Measurements from ENCODE around the gene HTR3D. TPM values are rescaled to one million over a fixed set of nuclear protein-coding genes. Genes with fewer than 3 reads are reported as not detected.
A peak's percentile ranks its signal among the peaks of the same experiment; 100 is the strongest.

Gene HTR3D, protein sequence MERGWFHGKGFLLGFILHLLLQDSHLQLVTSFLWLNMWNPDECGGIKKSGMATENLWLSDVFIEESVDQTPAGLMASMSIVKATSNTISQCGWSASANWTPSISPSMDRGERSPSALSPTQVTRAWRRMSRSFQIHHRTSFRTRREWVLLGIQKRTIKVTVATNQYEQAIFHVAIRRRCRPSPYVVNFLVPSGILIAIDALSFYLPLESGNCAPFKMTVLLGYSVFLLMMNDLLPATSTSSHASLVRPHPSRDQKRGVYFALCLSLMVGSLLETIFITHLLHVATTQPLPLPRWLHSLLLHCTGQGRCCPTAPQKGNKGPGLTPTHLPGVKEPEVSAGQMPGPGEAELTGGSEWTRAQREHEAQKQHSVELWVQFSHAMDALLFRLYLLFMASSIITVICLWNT
- total RNA-seq (not detected), polyA plus RNA-seq (not detected)
- long read RNA-seq, donor 1 = 0 reads
- long read RNA-seq, donor 2 = 0 reads
- long read RNA-seq, donor 3 = 0 reads

DNA sequence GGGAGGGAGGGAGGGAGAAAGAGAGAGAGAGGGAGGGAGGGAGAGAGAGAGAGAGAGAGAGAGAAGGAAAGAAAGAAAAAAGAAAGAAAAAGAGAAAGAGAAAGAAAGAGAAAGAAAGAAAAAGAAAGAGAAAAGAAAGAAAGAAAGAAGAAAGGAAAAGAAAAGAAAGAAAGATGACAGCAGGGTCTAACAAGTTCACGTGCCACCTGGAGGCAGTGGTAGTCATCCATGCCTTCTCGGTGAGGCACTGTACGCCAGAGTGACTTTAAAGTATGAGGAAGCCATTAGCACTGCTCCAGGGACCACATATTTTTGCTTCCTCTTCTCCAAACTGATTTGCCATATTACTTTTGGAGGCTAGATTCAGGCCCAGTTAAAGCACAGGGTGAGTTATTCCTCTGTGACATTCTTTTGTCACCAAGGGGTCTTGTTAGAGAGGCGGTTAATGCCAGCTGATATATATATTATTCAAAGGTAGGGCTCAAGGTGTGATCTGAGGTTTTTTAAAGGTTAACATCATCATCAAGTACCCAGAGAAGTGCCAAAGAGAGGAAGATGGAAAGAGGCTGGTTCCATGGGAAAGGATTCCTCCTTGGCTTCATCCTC lies at the start of gene HTR3D:
Gene HTR3D, plus strand, starts transcription at position 556 of the 606 bp plus-strand sequence. Its CDS starts 0 bp downstream, at position 556.
- ATAC-seq (no peak), DNase-seq (no peak)
- H3K4me1 ChIP-seq = no peaks in the 10 kb centered on the region
- H3K9me3 ChIP-seq = no peaks in the 10 kb centered on the region
- no peaks in the 10 kb centered on the region for H3K36me3 ChIP-seq
- peaks cover 0 to 8% (median 0%) of the 10 kb centered on the region in 7 donors for H3K27me3 ChIP-seq
- TF ChIP-seq, protein P1, sequence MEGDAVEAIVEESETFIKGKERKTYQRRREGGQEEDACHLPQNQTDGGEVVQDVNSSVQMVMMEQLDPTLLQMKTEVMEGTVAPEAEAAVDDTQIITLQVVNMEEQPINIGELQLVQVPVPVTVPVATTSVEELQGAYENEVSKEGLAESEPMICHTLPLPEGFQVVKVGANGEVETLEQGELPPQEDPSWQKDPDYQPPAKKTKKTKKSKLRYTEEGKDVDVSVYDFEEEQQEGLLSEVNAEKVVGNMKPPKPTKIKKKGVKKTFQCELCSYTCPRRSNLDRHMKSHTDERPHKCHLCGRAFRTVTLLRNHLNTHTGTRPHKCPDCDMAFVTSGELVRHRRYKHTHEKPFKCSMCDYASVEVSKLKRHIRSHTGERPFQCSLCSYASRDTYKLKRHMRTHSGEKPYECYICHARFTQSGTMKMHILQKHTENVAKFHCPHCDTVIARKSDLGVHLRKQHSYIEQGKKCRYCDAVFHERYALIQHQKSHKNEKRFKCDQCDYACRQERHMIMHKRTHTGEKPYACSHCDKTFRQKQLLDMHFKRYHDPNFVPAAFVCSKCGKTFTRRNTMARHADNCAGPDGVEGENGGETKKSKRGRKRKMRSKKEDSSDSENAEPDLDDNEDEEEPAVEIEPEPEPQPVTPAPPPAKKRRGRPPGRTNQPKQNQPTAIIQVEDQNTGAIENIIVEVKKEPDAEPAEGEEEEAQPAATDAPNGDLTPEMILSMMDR (IDR thresholded peaks at IDR 0.05) = no peak
- intact Hi-C loops (cut with DNase I) = no loop called here
- H3K27ac ChIP-seq = no peak within 1 kb of the TSS
- no peak within 1 kb of the TSS for H3K4me3 ChIP-seq
- WGBS, 2 donors = 67 to 69% methylated on average over 4 of the region's 4 CpGs

GRCh38 chr3:183981990-183982644 lies 49.4 kb upstream of the HTR3D start:
- ATAC-seq (peak in 2 of 8 donors; percentile 12 to 43), DNase-seq (no peak)
- intact Hi-C loops (cut with DNase I) = no loop called here
- WGBS, 2 donors = 88 to 92% methylated on average over 6 of the region's 6 CpGs
- Histone ChIP-seq H3K4me3 (no peak overlapping the region), H3K4me1 (no peaks in the 10 kb centered on the region), H3K27ac (no peak overlapping the region), H3K9me3 (no peaks in the 10 kb centered on the region), H3K36me3 (peaks cover 0 to 99% (median 41%) of the 10 kb centered on the region in 9 donors), H3K27me3 (no peaks in the 10 kb centered on the region)
- TF ChIP-seq, protein P1 (IDR thresholded peaks at IDR 0.05) = no peak

DNA sequence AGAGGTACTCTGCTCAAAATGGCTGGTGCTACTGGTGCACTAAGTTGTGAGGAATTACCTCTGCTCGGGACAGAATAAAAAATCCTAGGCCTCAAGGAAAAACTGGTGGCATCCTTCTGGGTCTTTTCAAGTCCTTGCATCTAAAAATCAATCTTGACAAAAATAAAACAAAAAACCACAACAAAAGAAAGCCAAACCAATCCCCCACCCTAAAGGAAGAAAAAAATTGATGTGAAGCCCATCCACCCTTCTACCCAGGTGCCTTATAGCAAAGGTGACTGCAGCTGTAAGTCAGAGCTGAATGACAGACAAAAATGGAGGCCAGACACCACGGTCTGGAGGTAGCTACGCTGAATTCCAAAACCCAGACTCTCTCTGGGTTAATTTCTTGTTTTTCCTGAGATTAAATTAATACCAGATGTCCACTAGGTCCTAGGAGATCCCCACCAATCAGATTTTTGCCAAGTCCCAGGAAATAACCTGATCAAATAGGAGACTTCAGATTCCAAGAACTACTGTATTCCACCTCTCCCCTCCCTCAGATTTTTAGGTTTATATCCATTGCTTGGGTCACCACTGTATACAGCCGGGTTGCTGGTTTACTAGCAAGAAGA lies 47.3 kb upstream of the HTR3D start:
- H3K4me1 ChIP-seq = no peaks in the 10 kb centered on the region
- no peak overlapping the region for H3K27ac ChIP-seq
- no peaks in the 10 kb centered on the region for H3K27me3 ChIP-seq
- DNase-seq = no peak
- intact Hi-C loops (cut with DNase I) = no loop called here
- H3K9me3 ChIP-seq = no peaks in the 10 kb centered on the region
- H3K4me3 ChIP-seq = no peak overlapping the region
- TF ChIP-seq, protein P1 (IDR thresholded peaks at IDR 0.05) = no peak
- H3K36me3 ChIP-seq = peaks cover 0 to 100% (median 57%) of the 10 kb centered on the region in 9 donors
- 86 to 90% methylated on average over 4 of the region's 4 CpGs for WGBS, 2 donors
- ATAC-seq = no peak

Data from heart right ventricle (tissue), 16 donors.